ENCODE data around the gene LRP1.
"Not testable (repeated sequence)": the region's sequence is repeated elsewhere in the genome, so short reads cannot be mapped to it uniquely, and the experiment has no call there.

DNA sequence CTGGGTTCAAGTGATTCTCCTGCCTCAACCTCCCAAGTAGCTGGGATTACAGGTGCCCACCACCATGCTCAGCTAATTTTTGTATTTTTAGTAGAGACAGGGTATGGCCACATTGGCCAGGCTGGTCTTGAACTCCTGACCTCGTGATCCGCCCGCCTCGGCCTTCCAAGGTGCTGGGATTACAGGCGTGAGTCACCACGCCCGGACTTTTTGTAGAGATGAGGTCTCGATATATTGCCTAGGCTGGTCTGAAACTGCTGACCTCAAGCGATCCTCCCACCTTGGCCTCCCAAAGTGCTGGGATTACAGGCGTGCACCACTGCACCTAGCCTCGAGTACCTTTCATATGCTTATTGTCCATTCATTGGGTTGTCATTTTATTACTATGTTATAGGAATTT, 7.6 kb upstream of the LRP1 start:
- not testable (repeated sequence) for TF ChIP-seq CTCF (conservative IDR thresholded peaks at IDR 0.05); ZFX (IDR thresholded peaks at IDR 0.05)
